Measurements from ENCODE around the gene POLR3K.
A peak's percentile ranks its signal among the peaks of the same experiment; 100 is the strongest.

The POLR3K gene

DNA sequence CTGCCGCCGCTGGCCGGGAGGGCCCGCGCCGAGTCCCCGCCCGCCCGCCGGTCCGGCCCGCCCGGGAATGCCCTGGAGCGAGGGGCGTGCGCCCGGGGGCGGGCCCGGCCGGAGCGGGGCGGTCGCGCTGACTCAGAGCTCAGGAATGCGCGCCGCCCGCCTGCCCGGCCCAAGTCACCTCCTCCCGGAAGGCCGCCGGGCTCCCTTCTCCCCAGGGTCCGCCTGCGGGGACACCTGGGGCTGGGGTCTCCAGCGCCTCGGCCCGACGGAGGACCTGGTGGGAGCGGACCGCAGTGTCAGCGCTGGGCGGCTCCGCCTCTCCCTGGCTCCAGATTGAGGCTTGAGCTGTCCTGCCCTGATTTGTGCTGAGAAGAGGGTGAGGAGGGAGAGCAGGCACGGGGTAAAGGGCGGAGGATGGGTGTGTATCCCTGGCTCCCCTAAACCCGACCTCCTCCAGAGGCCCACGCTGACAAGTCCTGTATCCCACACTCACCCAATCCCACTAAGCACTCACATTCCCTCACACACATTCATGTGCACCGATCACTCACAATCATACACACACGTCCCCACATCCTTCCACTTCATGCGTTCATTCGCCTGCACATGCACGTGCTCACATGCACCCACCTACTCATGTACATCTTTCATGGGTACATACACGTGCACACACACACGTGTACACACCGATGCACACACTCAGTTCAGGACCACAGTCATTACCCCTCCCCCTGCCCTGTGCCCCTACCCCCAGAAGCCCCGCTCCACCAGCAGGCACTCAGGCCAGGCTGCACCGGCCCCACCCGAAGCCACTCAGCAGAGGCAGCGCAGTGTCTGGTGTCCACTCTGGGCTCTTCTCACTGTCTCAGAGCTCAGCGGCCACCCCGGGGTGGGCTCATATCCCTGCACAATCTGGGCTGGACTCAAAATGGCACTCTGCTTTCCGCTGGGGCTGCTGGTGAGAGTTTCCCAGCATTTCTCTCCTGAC lies 19.4 kb upstream of the POLR3K start, which contains the start of gene RHBDF1:
TSS of gene RHBDF1 (minus strand) at position 71 of the 988 bp plus-strand sequence. CDS start 7,616 bp downstream, outside the sequence.
- H3K27ac Mint-ChIP-seq, result peak within 1 kb of the TSS; percentile 36
- H3K4me1 Mint-ChIP-seq, result peaks cover 21% of the 10 kb centered on the region
- ATAC-seq (peak; percentile 54), DNase-seq (ENCODE audit: low spot score in 2 of 2) (no peak)
- peak within 1 kb of the TSS; percentile 59 for H3K4me3 Mint-ChIP-seq
- H3K9me3 Mint-ChIP-seq, result no peaks in the 10 kb centered on the region
- H3K36me3 Mint-ChIP-seq, result peaks cover 6% of the 10 kb centered on the region

GRCh38 chr16:71540-72401 lies 18.4 kb upstream of the POLR3K start:
- peaks cover 6% of the 10 kb centered on the region for H3K36me3 Mint-ChIP-seq
- no peak overlapping the region for H3K27ac Mint-ChIP-seq
- H3K9me3 Mint-ChIP-seq, result no peaks in the 10 kb centered on the region
- H3K4me1 Mint-ChIP-seq, result peaks cover 18% of the 10 kb centered on the region
- H3K4me3 Mint-ChIP-seq, result peak overlapping the region; percentile 42
- ATAC-seq (no peak), DNase-seq (ENCODE audit: low spot score in 2 of 2) (no peak)

DNA sequence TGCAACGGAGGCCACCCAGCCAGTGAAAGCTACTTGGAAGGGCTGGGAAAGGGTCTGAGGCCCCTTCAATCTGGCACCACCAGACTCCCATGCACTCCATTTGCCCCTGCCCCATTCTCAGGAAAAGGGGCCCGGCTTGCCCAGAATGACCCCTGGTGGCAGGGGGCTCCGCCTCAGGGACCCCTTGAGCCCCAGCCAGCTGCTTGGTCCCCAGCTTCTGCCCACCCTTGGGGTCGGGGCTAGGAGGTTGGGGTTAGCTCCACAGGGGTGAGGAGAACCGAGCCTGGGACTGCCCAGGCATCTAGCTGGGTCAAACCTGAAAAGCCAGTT lies 17.8 kb upstream of the POLR3K start:
- peaks cover 12% of the 10 kb centered on the region for H3K4me1 Mint-ChIP-seq
- no peak for DNase-seq (ENCODE audit: low spot score in 2 of 2)
- ATAC-seq, result no peak
- H3K36me3 Mint-ChIP-seq, result no peaks in the 10 kb centered on the region
- peak overlapping the region; percentile 42 for H3K4me3 Mint-ChIP-seq
- H3K27ac Mint-ChIP-seq, result no peak overlapping the region
- no peaks in the 10 kb centered on the region for H3K9me3 Mint-ChIP-seq

GRCh38 chr16:69181-69580 lies 15.8 kb upstream of the POLR3K start:
- Mint-ChIP-seq H3K36me3 (no peaks in the 10 kb centered on the region), H3K27ac (no peak overlapping the region)

GRCh38 chr16:67884-68789 lies 14.7 kb upstream of the POLR3K start:
- Mint-ChIP-seq H3K4me3 (no peak overlapping the region), H3K27ac (no peak overlapping the region), H3K36me3 (no peaks in the 10 kb centered on the region), H3K4me1 (peaks cover 14% of the 10 kb centered on the region), H3K9me3 (no peaks in the 10 kb centered on the region)
- DNase-seq (ENCODE audit: low spot score in 2 of 2), result no peak
- ATAC-seq, result no peak

More at GRCh38 chr16:69181-69580, 15.8 kb upstream of the POLR3K start:
- no peak overlapping the region for H3K4me3 Mint-ChIP-seq
- no peak for DNase-seq (ENCODE audit: low spot score in 2 of 2)
- no peaks in the 10 kb centered on the region for H3K9me3 Mint-ChIP-seq
- H3K4me1 Mint-ChIP-seq, result peaks cover 16% of the 10 kb centered on the region
- no peak for ATAC-seq

GRCh38 chr16:67183-67791 lies 13.9 kb upstream of the POLR3K start:
- H3K4me3 Mint-ChIP-seq, result no peak overlapping the region
- DNase-seq (ENCODE audit: low spot score in 2 of 2), result no peak
- no peaks in the 10 kb centered on the region for H3K36me3 Mint-ChIP-seq
- H3K27ac Mint-ChIP-seq, result no peak overlapping the region
- no peaks in the 10 kb centered on the region for H3K9me3 Mint-ChIP-seq
- no peak for ATAC-seq
- peaks cover 8% of the 10 kb centered on the region for H3K4me1 Mint-ChIP-seq

DNA sequence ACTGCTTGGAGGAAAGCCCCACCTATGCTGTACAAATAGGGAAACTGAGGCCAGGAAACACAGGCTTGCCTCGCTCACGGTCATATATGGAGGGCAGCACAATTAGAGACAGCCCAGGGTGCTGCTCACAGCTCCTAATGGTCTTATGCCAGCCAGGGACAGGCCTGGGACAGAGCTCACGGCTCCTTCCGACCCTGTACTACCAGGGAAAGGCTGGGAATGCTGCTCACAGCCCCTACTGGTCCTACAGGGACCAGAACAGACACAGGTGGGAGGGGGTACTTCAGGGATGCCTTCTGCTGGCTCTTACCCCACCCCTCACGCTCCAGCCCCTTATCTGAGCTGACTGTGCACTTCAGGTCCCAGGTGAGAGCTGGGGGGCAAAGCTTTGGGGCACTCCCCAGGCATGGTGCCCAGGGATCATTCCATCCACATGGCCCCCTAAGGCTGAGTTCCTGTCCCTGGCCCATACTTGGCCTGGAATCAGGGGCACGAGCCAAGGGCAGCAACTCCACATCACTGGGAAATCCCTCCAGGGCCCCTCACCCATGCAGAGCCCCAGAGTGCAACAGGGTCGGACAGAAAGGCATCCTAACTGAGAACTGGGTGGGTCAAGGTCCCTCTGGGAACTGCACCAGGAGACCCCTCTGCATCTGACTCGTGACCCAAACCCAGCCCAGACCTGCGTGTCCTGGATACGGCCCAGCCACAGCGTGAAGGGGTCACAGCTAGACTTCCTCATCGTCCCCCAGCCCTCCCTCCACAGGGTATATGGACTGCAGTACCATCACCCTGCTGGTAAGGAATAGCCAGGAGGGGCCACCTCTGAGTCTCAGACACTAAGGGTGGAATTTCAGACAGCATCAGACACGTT lies 13.1 kb upstream of the POLR3K start:
- Mint-ChIP-seq H3K4me3 (no peak overlapping the region), H3K27ac (no peak overlapping the region), H3K36me3 (no peaks in the 10 kb centered on the region), H3K4me1 (peaks cover 8% of the 10 kb centered on the region), H3K9me3 (no peaks in the 10 kb centered on the region)
- ATAC-seq (no peak), DNase-seq (ENCODE audit: low spot score in 2 of 2) (no peak)

GRCh38 chr16:65745-66144 lies 12.3 kb upstream of the POLR3K start:
- DNase-seq (ENCODE audit: low spot score in 2 of 2) (peak; percentile 85 to 93), ATAC-seq (peak; percentile 88)
- no peaks in the 10 kb centered on the region for H3K9me3 Mint-ChIP-seq
- no peak overlapping the region for H3K4me3 Mint-ChIP-seq
- H3K27ac Mint-ChIP-seq, result peak overlapping the region; percentile 54
- no peaks in the 10 kb centered on the region for H3K36me3 Mint-ChIP-seq
- H3K4me1 Mint-ChIP-seq, result peaks cover 8% of the 10 kb centered on the region

- H3K27ac Mint-ChIP-seq, result no peak overlapping the region
- H3K36me3 Mint-ChIP-seq, result no peaks in the 10 kb centered on the region
- peaks cover 8% of the 10 kb centered on the region for H3K4me1 Mint-ChIP-seq
- DNase-seq (ENCODE audit: low spot score in 2 of 2) (no peak), ATAC-seq (no peak)
- H3K4me3 Mint-ChIP-seq, result no peak overlapping the region
- H3K9me3 Mint-ChIP-seq, result no peaks in the 10 kb centered on the region
Observed at GRCh38 chr16:64914-65255, 11.5 kb upstream of the POLR3K start.

- no peaks in the 10 kb centered on the region for H3K9me3 Mint-ChIP-seq
- no peak for ATAC-seq
- no peak overlapping the region for H3K27ac Mint-ChIP-seq
- DNase-seq (ENCODE audit: low spot score in 2 of 2), result no peak
- no peak overlapping the region for H3K4me3 Mint-ChIP-seq
- peaks cover 8% of the 10 kb centered on the region for H3K4me1 Mint-ChIP-seq
- H3K36me3 Mint-ChIP-seq, result no peaks in the 10 kb centered on the region
Observed at GRCh38 chr16:63998-64913, 10.8 kb upstream of the POLR3K start.

- no peak for ATAC-seq
- Mint-ChIP-seq H3K4me3 (no peak overlapping the region), H3K27ac (no peak overlapping the region), H3K36me3 (no peaks in the 10 kb centered on the region), H3K4me1 (peaks cover 8% of the 10 kb centered on the region), H3K9me3 (no peaks in the 10 kb centered on the region)
- no peak for DNase-seq (ENCODE audit: low spot score in 2 of 2)
Observed at GRCh38 chr16:63466-63865, 10.1 kb upstream of the POLR3K start.

GRCh38 chr16:62968-63391 lies 9.6 kb upstream of the POLR3K start:
- no peak for DNase-seq (ENCODE audit: low spot score in 2 of 2)
- Mint-ChIP-seq H3K36me3 (peaks cover under 1% of the 10 kb centered on the region), H3K4me1 (peaks cover 8% of the 10 kb centered on the region), H3K4me3 (no peak overlapping the region), H3K9me3 (no peaks in the 10 kb centered on the region), H3K27ac (no peak overlapping the region)
- no peak for ATAC-seq

Data from stimulated activated effector memory CD8-positive, alpha-beta T cell treated with anti-CD3 and anti-CD28 coated beads, Interleukin-12 subunit alpha, Interleukin-12 subunit beta, amount 100 ng/mL, for 72 hours (primary cell).